Astrocyte of the cerebellum (primary cell): Measurements from ENCODE around the gene CYP26B1.
"Not testable (repeated sequence)": the region's sequence is repeated elsewhere in the genome, so short reads cannot be mapped to it uniquely, and the experiment has no call there.

ENCODE experiments used
- DNase-seq: peaks from one replicate; pipeline ENCODE4 v3.0.0-alpha.2; 2011; ENCODE audit warnings: low read depth
- H3K4me3 ChIP-seq: 2 replicates; pipeline ENCODE4 v1.5.1; 2011; ENCODE audit warnings: mild to moderate bottlenecking, low read depth, low read length, moderate library complexity
- in situ Hi-C: cut with HindIII; loops from 2 replicates; pipeline ENCODE4 v1.10.0; 2017; ENCODE audit warnings: low sequenced_read_pairs
- TF ChIP-seq, protein P1 (sequence below): IDR thresholded peaks from 2 replicates; pipeline ENCODE4 v1.5.1; 2012; ENCODE audit warnings: low read length, low read depth, moderate library complexity, mild to moderate bottlenecking; ENCODE audit errors: missing control alignments

CYP26B1 gene

DNA sequence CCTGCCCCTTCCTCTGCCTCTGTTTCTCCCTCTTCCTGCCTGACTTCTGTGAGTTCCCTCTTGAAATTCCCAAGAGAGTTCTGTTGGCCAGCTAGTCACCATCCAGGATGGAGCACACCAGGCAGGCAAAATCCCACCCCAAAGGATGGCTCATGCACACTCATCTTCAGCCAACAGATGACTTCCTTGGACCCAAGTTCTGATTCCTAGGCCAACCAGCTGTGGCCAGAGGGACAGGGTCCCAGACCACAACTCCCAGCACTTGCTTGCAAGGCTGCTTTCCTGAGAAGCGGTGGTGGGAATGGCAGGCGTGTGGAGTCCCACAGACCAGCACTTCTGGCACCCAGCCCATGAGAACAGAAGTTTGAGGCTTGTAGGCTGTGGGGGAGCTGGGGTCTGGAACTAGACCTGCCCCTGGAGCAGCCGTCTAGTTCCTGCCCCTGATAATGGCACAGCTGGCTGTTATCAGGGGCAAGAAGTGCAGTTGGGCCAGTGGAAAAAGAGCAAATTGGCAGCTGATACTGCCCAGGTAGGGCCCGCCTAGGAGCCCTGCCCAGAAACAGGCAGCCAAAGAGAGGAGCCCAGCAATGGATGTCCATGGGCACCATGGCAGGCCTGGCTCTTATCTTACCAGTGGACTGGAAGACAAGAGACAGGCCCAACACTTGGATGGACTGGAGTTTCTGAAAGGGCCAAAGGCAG is 56.7 kb downstream of the CYP26B1 start:
- no peak for DNase-seq
- no peak overlapping the region for H3K4me3 ChIP-seq
- in situ Hi-C loops, result no loop called here
- TF ChIP-seq, protein P1, sequence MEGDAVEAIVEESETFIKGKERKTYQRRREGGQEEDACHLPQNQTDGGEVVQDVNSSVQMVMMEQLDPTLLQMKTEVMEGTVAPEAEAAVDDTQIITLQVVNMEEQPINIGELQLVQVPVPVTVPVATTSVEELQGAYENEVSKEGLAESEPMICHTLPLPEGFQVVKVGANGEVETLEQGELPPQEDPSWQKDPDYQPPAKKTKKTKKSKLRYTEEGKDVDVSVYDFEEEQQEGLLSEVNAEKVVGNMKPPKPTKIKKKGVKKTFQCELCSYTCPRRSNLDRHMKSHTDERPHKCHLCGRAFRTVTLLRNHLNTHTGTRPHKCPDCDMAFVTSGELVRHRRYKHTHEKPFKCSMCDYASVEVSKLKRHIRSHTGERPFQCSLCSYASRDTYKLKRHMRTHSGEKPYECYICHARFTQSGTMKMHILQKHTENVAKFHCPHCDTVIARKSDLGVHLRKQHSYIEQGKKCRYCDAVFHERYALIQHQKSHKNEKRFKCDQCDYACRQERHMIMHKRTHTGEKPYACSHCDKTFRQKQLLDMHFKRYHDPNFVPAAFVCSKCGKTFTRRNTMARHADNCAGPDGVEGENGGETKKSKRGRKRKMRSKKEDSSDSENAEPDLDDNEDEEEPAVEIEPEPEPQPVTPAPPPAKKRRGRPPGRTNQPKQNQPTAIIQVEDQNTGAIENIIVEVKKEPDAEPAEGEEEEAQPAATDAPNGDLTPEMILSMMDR, result no peak

- H3K4me3 ChIP-seq, result no peak overlapping the region
- TF ChIP-seq, protein P1, result no peak
- DNase-seq, result no peak
- in situ Hi-C loops, result no loop called here
These were observed 57.4 kb downstream of the CYP26B1 start for GRCh38 chr2:72090271-72090720.

DNA sequence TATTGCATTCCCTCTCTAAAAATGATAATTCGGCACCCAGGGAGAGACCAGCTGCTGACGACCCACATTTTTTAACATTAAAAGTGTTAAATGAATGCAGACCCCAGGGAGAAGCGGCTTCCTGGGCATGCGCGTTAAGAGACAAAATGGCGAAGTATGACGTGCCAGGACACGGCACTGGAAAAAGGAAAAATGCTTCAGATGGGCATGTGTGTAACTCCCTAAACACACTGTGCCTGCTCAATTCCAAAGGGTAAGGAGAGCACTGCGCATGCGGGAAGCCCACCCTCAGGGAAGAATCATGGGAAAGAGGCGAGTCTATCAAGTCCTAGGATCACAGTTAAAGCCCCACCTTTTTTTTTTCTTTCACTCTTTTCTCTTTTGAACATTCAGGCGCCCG is 58.1 kb downstream of the CYP26B1 start:
- TF ChIP-seq, protein P1, result no peak
- no peak for DNase-seq
- no peak overlapping the region for H3K4me3 ChIP-seq
- in situ Hi-C loops, result no loop called here

- H3K4me3 ChIP-seq, result no peak overlapping the region
- TF ChIP-seq, protein P1, result no peak
- DNase-seq, result no peak
- in situ Hi-C loops, result no loop called here
These were observed 58.6 kb downstream of the CYP26B1 start for GRCh38 chr2:72089028-72089427.

DNA sequence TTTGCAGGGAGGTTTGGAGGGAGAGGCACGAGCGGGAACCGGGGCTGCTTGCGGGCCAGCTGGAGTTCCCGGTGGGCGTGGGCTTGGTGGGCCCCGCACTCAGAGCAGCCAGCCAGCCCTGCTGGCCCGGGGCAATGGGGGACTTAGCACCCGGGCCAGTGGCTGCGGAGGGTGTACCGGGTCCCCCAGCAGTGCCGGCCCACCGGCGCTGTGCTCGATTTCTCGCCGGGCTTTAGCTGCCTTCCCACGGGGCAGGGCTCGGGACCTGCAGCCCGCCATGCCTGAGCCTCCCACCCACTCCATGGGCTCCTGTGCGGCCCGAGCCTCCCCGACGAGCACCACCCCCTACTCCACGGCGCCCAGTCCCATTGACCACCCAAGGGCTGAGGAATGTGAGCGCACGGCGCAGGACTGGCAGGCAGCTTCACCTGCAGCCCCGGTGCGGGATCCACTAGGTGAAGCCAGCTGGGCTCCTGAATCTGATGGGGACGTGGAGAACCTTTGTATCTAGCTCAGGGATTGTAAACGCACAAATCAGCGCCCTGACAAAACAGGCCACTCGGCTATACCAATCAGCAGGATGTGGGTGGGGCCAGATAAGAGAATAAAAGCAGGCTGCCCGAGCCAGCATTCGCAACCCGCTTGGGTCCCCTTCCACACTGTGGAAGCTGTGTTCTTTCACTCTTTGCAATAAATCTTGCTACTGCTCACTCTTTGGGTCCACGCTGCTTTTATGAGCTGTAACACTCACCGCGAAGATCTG is 60.6 kb downstream of the CYP26B1 start:
- H3K4me3 ChIP-seq, DNase-seq, in situ Hi-C loops: not testable (repeated sequence)

DNA sequence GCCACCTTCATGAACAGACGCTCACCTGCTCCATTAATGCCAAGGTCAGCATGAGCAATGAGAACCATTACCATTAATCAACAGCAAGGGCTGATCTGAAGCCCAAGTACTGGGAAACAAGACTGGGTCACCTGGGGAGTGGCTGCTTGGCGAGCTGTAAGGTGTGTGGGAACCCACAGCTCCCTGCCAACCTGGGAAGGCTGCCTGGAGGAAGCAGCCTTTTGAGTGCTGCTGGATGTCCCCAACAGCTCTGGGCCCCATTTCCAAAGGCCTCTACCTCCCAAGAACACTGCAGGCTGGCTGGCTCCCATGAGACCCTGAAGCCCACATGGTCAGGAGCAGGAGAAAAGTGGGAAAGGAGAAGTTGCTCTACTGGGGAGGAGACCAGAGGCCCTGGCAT is 62.1 kb downstream of the CYP26B1 start:
- in situ Hi-C loops, result no loop called here
- TF ChIP-seq, protein P1, result no peak
- no peak overlapping the region for H3K4me3 ChIP-seq
- DNase-seq, result no peak

DNA sequence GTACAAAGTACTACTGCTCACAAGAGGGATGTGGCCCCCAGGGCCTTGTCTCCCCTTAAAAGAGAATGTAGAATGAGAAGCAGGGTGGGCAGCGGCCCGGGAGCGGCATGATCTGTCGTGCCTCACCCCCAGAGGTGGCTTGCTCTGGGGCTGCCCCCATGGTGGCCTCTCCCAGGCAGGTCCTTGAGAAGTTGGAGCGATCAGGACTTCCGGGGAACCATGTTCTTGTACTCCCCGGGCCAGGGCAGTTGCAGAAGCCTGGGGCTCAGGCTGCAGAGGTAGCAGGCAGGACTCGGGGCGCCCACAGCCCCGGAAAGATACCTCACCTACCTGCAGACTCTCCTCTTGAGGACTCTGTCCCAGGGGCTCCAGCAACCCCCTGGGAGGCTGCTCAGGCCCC is 62.6 kb downstream of the CYP26B1 start:
- DNase-seq, result no peak
- no peak overlapping the region for H3K4me3 ChIP-seq
- in situ Hi-C loops, result no loop called here
- TF ChIP-seq, protein P1, result no peak
